GM12874 (cell line): ENCODE results near the gene AK1.

ENCODE experiments used
- TF ChIP-seq, protein P1 (sequence below): IDR thresholded peaks from 2 replicates; pipeline ENCODE4 v1.5.1; 2011; ENCODE audit warnings: low read depth, mild to moderate bottlenecking, control low read depth, low read length, moderate library complexity; ENCODE audit not compliant: insufficient read depth

The AK1 gene

DNA sequence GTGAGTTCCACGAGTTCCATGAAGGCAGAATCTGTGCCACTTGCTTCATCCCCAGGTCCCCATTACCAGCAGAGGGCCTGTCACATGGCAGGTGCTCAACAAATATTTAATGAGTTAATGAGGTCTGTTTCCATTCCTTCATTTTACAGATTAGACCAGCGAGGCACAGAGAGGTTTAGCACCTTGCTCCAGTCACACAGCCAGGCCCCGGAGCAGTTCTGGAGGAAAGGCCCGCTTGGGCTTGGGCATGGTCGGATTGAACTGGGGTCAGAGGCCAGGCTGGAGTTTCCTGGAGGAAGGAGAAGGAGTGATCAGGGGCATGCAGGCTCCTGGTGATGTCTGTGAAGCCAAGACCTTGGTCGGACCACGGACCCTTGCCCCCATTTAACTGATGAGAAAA lies 43.3 kb upstream of the AK1 start:
- TF ChIP-seq, protein P1, sequence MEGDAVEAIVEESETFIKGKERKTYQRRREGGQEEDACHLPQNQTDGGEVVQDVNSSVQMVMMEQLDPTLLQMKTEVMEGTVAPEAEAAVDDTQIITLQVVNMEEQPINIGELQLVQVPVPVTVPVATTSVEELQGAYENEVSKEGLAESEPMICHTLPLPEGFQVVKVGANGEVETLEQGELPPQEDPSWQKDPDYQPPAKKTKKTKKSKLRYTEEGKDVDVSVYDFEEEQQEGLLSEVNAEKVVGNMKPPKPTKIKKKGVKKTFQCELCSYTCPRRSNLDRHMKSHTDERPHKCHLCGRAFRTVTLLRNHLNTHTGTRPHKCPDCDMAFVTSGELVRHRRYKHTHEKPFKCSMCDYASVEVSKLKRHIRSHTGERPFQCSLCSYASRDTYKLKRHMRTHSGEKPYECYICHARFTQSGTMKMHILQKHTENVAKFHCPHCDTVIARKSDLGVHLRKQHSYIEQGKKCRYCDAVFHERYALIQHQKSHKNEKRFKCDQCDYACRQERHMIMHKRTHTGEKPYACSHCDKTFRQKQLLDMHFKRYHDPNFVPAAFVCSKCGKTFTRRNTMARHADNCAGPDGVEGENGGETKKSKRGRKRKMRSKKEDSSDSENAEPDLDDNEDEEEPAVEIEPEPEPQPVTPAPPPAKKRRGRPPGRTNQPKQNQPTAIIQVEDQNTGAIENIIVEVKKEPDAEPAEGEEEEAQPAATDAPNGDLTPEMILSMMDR: no peak

DNA sequence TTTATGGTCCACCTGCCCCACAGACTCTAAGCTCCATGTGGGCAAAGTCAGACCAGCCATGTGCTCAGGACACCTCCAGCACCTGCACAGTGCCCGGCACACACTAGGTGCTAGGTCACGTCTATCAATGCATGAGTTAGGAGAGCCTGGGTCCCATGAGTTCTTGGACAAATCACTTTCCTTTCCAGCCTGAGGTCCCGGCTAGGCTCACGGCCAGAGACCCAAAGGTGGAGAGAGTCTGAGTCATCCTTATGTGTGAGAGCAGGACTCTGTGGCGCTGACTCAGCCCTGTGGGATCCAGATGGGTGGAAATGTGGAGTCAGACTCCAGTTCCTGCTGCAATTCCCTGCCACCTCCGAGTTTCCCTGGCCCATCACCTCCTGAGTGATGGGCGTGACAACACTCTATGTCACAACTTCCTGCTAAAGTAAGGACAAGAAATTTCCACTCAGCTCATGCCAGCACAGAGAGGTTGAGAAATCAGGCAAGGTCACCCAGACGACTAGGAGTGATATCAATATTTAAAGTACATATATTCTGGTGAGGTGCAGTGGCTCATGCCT lies 41.9 kb upstream of the AK1 start:
- TF ChIP-seq, protein P1: no peak

DNA sequence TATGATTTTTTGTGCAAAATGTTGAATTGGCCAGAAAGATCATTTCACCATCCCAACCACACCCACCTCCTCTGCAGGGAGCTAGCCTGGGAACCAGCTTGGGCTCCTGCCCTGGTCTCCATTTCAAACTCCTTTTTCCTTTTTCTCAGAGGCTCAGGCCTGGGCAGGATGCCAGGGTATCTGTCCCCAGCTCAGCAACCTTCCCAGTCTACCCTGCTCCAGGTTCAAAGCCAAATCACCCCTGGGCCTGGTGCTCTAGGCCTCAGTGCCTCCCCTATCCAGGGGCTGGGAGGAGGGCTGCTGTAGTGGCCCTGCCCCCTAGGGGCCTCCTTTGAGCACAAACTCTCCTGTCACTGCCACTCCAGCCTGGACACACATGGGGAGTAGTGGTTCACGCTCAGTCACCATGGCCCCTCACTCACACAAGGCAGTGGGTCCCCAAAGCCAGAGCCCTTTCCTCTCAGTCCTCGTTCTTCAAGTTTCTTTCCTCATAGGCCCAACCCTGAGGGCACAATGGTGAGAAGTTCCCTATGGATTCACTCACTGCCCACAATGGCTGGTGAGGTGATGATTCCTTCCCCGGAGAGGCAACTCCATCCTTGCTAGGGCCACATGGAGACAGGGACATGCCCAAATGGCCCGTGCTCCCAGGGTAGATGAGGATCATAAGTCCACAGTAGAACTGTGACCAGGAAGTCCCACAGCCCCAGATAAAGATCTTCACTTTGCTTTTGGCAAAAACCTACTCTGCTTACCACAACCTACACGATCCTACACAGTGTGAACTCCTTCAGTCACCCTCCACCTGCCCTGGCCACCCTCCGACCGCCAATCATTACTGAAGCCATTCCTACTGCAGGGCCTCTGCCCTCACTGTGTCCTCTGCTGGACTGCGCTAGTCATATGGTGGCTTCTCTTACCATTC lies 41.0 kb upstream of the AK1 start:
- TF ChIP-seq, protein P1: peak; percentile 46

DNA sequence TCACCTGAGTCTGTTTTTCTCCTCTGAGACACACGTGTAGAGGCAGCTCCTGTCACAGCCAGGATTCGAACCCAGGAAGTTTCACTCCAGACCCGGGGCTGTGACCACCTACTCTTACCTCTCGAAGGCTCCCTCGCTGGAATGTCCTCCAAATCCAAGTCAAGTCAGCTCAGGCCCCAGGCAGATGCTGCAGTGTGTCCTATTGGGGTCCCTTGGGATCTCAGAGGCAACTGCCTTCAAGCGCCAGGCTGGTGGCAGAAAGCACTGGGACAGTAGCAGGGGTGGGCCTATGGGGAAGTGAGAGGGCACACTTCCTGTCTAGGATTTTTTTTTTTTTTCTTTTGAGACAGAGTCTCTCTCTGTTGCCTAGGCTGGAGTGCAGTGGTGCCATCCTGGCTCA lies 40.1 kb upstream of the AK1 start:
- TF ChIP-seq, protein P1: no peak

DNA sequence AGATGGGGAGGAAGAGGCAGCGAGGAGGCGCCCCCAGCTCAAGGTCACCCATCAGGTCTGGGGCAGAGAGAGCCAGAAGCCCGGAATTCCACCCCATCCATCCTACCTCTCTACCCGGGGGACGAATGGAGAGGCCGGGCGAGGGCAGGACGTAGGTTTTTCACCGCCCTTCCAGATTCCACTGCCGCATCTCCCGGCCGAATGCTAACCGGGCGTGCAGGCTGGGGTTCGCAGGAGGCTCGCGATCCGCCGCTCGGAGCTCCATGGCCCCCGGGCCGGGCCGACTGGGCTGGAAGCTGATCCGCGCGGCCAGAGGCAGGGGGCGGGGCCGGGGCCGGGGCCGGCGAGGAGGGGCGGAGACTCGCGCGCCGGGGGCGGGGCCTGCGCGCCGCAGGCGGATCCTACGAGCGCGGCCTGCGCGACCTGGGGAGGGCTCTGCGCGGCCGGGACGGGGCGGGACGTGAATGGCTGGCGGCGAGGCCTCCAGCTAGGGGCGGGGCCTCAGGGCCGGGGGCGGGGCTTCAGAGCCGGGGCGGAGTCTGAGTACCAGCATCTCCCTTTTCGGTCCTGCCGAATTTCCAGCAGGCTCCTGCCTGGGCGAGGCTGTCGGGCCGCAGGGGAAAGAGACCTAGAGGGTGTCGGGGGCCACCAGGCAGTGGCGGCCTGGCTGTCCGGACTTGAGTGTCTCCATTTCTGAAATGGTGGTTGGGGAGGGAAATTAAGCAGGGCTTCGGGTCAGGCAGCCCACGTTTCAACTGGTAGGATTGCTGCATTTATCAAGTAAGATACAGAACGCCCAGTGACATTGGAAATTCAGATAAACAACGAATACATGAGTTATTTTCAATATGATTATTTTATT lies 39.5 kb upstream of the AK1 start, which contains the start of gene ST6GALNAC4:
TSS of gene ST6GALNAC4 (minus strand) at position 322 of the 862 bp plus-strand sequence. CDS start 622 bp downstream, outside the sequence.
- TF ChIP-seq, protein P1: no peak

DNA sequence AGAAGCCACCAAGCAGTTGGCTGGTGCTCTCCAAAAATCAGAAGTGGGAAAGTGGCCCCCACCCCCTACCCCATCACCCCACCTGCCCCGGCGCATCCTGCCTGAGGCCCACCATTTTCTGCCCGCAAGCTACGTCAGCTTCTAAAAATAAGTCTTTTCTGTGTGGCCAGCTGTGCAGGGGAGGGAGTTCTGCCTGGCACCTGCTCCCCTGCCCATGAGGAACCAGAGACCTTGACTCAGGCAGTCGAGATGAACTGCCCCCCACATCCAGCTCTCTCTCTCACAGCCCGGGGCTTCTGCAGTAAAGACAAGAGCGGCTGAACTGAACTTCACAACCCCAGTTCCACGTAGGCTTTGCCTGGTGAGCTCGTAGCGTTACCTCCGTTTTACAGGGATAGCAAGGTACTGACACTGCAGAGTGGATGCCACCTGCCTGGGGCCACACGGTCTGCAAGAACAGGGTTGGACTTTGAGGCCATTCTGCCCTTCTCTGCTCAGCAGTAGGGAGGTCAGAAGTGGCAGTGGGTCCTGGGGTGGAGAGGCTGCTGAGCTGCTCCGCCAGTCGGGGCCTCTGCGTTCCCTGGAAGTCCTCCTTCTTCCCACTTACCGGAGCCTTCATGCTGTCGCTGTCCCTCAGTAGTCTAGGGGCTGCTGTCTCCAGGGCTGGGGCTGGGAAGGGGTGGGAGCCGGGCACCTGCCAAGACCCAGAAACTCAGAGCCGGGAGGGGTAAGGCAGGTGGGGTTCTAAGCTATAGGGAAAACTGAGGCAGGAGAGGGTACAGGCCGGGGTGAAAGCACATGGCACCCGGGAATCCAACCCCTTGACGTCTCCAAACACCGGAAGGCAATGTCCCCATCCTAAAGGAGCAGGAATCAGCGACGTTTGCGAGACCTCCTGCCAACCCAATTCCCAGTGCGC lies 38.6 kb upstream of the AK1 start:
- TF ChIP-seq, protein P1: no peak
